ENCODE measurements around the gene GDF2.

DNA sequence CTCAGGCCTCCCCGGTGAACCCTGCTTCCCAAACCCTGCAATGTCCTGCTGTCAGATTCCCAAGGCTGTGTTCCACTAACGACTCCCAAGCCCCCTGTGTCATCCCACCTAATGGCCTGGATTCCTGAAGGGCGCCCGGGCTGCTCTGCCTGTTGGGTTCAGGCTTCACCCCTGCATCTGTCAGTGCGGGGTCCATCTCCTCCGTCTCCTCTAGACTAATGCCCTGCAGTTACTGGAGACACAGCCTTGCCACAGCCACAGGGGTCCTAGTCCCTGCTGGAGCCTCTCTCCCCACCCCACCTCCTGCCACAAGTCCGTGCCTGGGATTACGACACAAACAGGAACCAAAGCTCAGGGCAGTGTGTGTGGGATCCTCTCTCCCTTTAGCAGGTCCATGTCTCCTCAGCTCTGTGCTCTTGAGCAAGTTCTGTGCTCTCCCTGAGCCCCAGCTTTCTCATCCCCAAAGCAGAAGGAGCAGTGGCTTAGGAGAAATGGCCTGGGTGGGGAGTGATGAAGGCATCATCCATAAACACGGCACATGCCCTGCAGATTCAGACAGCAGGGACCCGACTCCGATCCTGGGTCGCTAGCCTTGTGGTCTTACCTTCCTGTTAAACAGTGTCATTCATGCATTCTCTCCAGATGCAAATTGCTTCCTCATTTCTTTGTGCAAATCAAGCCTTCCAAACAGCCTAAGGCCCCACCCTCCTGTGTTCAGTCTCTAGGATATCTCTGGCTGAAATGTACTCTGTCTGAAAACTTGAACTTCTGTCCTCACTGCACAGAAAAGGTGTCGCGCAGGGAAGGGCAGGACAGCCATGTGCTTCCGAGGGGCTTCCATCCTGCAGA is 17.7 kb downstream of the GDF2 start:
- TF ChIP-seq POLR2A (IDR thresholded peaks at IDR 0.05; ENCODE audit: low read length) (no peak), GATA1 (IDR thresholded peaks at IDR 0.05; ENCODE audit: low read depth, low read length) (no peak)
